Globus pallidus (tissue), 1 donor: Measurements from ENCODE around the gene TLE4.
"Not testable (repeated sequence)": the region's sequence is repeated elsewhere in the genome, so short reads cannot be mapped to it uniquely, and the experiment has no call there.

Experiments used
- DNase-seq: peaks from one replicate; pipeline ENCODE4 v3.0.0-alpha.2; 2015; ENCODE audit warnings: low spot score

Gene TLE4

DNA sequence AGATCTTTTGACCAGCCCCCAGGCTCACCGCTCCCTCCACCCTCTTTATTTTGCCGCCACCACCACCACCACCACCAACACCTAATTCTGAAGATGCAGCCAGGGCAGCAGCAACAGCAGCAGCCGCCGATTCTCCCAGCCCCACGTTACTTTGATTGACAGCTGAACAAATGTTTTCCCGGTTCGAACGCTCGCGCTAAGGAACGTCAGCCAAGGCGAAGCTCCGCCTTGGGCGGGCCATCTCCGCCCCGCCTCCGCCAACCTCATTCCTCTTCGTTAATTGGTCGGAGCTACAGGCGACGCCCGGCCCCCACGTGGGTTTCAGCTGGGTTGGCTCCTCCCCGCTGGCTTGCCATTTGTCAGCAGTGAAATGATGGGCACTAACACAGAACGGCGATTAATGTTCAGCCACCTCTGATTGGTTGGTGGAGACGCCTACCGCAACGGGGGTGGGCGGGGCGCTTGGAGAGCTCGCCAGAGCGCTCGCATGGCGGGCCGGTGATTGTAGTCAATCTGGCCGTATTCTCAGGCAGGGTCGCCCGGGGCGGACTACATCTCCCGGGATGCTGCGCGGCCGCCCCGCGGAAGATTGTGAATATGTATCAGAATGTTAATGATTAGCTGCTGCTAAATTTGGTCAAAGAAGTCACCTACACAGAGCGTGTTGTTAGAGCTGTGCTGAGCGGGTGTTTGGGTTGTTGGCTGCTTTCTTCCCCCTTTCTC lies at the start of gene TLE4:
TLE4 (plus strand) TSS at position 657 of the 723 bp plus-strand sequence. CDS start 826 bp downstream, outside the sequence.
- DNase-seq, result peak; percentile 100

DNA sequence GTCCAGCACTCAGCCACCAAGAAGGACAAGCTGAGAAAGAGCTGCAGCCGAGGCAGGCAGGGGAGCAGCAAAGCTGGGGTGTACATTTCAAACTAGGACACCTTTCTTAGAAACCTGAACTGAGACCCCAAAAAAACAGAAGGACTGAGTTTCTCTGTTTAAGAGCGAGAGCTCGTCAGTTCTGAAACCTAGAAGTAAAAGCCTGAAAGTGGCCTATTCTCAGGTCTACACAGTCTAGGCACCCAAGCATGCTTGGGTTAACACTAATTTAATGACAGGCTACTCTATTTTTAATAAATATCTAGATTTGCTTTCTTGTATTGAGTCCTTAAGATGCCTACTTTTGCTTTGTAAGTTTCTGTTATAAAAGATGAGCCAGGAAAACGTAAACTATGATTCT lies 49.0 kb upstream of the TLE4 start:
- DNase-seq, result no peak

DNA sequence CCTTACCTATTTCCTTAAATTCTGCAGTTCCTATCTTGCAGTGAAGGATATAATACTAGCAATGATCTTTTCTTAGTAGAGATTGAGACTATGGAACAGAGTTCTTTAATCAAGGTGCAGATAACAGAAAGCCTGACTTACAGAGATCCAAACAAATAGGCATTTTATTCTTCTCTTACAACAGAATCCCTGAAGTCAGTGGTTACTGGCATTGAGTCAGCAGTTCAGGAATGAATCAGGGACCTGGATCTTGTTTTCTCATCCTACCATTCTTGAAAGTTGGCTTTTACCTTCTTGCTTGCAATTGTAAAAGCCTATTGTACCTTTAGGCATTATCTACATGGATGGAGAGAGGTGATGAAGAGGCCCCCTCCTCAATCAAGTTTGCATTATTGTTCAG lies 47.5 kb upstream of the TLE4 start:
- no peak for DNase-seq

DNA sequence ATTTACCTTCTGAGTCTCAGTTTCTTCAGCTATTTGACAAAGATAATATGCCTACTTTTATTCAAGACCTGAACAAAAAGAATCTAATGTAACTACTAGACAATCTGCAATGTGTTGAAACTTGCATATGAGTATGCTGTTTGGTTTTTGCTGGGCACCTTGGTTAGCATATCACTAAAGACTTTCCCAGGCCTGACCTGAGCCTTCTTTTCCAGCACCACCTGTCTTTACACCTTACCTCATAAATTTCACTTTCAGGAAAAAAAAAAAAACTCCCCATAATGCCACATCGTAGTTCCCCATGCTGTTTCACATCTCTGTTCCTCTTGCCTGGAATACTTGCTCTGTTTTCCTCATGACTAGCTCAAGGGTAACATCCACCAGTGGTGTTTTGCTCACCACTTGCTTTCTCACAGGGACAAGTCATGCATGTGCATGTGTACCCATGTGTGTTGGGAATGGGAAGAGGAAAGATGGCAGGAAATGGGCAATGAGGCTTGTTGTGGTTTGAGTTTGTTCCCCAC lies 45.6 kb upstream of the TLE4 start:
- DNase-seq, result no peak

DNA sequence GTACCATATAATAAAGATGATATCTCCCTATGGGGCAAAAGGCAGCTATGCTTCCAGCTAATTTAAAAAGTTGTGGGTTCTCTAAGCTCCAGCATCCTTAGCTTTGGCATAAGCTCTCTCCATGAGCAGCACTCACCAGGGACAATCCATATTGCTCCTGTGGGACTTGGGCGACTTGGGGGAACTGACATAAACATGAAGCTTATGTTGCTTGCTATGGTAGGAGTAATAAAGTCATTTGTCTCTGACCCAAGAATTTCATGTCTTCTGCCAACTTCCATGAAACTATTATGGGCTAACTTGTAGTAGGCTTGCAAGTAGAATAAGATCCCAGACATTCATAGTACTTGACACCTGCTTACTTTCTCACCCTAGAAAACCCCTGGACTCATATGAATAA lies 36.2 kb upstream of the TLE4 start:
- DNase-seq, result no peak

DNA sequence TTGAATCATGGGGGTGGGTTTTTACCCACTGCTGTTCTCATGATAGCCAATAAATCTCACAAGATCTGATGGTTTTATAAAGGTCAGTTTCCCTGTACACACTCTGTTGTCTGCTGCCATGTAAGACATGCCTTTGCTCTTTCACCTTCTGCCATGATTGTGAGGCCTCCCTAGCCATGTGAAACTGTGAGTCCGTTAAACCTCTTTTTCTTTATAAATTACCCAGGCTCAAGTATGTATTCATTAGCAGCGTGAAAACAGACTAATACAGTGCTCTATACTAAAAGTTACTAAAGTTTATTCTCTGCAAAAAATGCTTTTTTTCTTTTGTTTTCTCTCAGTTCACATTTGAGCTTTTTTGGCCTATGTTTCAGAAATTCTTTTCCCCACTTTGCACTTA lies 33.9 kb upstream of the TLE4 start:
- no peak for DNase-seq

DNA sequence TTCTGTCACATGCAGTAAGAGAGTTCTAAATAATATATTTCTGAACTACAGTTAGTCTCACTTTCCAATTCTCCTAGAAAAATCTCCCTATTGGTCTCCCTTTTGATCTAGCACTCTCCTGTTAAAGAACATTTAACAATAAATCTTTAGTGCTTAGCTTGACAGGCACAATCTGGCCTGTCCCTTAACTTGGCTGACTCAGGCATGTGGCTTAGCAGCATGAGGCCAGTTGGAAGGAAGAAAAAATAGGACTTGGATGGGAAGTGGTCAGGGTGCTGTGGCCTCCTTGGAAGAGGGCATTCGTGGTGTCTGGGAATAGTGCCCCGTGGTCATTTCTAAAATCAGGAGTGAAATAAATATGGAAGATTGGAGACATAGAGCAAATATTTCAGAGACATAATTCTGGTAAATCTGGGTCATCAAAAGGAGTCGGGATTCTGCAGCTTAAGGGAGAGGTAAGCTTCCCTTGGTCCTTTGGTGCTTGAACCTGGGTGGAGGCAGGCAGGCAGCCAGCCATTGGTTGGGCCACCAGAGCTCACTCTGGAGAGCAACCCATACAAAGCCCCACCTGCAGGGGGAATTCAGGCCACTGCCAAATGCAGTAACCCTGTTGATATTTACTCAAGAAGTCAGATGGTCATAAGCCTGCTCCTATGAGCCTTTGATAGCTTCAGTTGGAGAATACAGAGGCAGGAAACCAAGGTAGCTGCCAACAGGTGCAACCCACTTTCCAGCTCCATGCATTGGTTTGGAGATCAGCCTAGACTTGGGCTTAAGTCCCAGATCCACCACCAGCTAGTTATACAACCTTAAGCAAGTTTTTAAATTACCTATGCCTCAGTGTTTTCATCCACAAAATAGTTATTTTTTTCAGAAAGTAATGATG lies 28.8 kb upstream of the TLE4 start:
- DNase-seq, result no peak

DNA sequence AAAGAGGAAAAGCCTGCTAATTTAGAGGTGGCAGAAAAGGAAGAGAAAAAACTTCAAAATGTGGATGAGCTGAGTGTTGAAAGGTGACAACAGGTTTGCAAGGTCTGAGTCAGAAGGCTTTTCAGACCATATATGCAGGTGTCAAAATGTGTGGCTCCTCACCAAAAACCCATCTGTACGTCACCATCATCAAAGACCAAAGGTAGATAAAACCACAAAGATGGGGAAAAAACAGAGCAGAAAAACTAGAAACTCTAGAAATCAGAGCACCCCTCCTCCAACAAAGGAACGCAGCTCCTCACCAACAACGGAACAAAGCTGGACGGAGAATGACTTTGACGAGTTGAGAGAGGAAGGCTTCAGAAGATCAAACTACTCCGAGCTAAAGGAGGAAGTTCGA lies 27.4 kb upstream of the TLE4 start:
- DNase-seq, result not testable (repeated sequence)

DNA sequence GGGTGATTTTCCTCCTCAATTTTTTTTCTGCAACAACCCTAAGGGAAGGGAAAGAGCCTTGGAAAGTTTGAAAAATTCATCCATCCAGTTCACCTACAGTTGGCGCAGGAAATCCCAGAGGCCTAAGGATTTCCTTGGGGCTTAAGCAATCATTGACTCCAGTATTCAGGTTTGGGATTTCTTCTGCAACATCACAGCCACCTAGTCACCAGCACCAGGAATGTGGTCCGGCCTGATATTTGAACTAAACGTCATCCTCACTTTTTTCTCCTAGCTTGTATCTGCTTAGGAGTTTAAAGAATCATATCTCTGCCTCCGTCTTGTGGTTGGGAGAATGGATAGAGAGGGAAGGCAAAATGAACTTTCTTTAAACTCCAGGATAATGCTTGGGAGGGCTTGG lies 20.2 kb upstream of the TLE4 start:
- no peak for DNase-seq

DNA sequence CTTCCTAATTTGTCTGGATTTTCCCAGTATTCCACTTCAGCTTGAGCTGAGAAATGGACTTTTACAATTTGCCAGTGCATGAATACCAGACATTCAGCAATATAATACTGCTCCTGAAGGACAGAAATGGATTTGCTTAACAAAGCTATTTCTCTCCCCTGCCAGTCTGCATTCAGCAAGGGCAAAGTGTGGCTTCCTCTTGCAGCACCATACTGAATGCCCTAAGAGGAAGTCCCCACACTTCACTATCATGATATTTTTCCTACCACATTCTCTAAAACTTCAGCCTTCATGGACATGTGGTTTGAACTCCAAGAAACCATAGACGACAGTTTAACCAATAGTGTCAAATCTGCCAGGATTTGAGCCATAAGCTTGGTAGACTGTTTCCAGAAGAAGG lies 19.8 kb upstream of the TLE4 start:
- no peak for DNase-seq

DNA sequence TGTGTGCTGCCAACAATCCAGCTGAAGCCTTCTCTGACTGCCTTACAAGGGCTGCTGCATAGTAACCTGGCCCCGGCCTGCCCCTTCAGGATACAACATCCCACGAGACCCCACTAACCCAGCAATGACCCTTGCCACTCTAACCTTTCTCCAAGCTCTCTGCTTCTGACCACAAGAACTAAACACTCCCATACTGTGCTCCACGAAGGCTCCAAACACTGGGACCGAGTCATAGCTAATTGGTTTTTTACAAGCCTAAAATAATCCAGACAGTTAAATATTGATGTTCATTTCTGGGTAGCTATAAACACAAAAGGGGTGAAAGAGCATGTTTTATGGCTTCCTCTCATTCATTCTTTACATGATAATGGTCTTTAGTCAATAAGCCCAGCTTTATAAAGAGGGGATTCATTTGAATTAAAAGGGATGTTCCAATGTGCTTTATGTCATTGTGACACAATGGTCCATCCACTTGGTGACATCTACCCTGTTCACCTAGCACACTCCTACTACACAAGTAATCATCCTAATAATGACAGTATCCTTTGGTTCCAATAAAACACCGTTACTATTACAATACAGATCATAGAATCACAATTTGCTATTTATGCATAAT lies 16.2 kb upstream of the TLE4 start:
- no peak for DNase-seq

DNA sequence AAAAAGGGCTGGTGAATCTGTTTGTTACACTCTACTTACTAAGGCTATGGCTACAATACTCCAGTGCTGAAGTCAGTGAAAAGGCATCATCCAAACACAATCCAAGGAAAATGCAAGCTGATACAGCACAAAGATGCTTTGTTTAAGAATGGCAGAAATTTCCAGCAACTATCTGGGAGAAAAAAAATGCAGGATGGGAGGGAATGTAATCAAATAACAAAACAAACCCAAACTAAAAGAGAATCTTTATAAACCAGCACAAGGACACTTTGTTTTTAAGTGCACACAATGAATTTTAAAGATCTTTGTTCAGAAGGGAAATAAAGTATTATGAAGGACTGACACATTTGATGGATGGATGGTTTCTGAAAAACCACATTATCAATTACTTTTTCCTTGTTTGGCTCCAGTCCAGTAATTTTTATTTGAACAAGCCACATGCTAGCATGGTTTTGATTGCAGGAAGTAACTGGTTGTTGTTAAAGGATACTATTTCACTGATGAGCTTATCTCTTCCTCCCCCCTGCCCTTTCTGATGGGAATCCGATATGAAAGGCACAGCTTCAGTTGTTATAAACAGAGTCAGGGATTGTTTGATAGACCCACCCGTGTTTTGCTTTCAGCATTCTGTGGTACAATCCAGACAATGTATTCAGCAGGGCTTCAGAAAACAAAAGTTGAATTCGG lies 12.1 kb upstream of the TLE4 start:
- DNase-seq, result peak; percentile 95

DNA sequence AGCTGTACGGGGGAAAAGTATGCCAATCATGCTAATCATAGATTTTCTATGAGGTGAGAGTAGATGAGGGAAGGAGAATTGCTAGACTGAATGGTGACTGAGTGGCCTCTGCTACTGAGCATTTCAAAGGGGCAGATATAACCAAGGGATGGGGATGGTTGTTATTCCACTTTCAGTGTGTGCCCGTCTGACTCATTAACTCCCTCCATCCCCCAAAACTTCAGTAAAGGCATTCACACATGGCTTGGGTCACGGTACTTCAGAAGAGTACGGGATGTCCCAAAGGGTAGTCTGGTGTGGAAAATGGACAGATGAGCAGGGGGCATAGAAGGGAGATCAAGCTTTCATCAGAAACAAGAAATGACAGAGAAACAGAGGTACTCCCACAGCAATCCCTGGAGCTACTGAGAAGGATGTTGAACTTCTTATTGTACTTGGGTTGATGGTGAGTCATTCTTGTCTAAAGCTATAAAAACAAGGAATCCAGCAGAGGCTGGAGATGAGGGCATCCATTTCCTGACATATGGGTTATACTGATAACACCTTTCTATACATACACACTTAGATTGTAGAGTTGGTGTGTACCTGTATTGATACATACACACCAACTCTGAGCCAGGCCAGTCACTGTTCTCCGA lies 8.9 kb upstream of the TLE4 start:
- DNase-seq, result no peak

DNA sequence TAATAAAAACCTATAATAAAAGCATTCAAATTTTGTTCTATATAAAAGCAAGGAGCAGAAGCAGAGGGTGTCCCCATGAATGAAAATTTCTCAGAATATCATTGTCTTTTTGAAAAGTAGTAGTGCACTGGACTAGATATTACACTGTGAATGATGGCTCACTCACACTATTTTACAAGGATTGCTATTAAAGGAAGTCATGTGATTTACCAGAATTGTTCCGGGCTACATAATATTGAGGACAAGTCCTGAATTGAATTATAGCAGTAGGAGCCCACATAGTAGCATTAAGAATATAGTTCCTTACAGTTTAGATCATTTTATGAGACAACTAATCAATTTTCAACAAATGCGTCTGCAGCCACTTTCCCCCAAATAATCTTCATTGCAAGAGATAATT lies 7.7 kb upstream of the TLE4 start:
- DNase-seq, result no peak

DNA sequence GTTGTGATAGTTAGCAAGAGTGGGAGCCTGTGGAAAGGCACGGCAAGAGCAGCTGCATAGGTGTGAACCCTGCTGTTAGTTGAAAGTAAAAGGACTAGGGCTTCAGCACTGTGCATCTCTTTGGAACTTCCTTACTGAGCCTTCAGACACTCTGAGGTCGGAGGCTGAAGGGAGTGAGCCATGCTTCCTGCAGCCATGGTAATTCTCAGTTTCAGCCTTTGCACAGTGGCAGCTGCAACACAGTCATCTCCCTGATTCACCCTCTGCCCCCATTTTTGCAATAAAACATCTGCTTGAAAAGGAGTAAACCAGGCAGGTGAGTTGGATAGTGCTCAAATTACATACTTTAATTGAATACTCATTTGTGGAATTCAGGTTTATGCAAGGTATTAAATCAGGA lies 6.5 kb upstream of the TLE4 start:
- DNase-seq, result no peak

DNA sequence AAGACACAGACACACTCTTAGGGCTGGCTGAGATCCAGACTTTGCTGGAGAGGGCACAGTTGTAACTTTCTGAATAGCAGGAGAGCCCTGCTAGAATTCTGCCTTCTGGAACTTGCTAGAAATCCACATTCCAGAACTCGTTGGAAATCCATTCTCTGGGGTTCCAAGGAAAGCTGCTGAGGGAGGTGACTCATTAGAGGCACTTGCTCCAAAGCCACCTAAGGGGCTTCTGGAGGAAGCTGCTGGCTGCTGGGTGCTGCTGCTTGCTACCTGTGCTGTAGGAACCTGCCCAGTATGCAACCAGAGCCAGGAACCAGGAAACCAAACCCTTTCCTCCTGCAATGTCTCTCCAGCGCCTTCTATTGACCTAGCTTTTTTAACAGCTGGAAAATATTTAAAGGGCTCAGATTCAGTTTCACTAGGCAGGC lies 4.1 kb upstream of the TLE4 start:
- DNase-seq, result no peak

DNA sequence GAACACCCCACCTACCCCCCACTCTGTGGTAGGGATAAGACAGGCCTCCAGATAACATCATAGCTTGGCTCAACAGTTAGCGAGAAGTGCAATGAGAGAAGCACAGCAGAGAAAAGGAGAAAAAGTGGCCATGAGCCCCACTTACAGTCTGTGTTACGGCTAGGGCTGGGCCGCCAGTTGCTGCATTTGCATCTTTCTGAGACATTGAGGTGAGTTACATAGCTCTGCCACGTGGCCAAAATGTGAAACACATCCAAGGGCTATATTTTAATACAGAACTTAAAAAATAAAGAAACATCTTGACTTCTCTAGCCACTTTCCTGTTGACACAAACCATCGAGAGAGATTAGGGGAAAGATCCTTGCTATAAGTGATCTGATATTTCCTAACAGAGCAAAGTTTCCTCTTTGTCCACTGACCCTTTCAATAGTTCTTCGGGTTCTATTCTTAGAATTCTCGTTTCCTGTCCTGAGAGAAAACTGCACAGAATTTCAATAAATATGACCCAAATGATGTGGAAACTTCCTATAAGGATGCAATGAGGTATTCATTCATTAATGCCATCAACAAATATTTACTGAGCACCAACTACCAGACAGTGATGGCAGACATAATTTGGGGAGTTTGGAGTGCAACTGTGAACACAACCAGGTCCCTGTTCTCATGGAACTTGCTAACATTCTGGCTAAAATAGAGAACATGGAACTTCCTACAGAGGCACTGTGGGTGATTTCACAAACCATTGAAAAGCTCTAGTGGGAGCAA lies 3.2 kb upstream of the TLE4 start:
- DNase-seq, result no peak

DNA sequence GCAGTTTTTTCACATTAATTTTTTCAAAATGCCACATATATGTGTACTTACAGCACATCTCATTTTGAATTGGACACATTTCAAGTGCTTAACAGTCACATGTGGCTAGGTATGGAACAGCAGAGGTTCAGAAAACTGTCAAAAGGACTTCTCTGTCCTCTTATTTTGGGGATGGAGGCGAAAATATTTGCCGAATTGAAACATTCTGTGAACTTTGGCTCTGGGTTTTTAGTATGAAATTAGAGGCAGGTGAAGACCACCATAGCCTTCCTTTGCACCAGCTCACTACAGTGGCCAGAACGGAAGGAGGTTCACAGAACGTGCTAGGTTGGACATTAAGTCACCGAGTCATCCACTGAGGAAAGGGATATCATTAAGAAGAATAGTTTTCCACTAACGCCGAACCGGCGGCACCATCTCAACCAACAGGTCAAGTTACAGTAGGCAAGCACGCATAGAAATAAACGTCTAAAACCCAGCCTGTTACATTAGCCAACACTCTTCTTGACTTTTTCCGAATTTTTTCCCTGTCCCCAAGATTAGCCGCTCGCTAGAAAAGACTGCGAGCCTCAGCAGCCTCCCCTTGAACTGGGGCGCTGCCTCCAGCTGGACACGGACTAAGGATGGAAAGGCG lies 1.8 kb upstream of the TLE4 start:
- no peak for DNase-seq

DNA sequence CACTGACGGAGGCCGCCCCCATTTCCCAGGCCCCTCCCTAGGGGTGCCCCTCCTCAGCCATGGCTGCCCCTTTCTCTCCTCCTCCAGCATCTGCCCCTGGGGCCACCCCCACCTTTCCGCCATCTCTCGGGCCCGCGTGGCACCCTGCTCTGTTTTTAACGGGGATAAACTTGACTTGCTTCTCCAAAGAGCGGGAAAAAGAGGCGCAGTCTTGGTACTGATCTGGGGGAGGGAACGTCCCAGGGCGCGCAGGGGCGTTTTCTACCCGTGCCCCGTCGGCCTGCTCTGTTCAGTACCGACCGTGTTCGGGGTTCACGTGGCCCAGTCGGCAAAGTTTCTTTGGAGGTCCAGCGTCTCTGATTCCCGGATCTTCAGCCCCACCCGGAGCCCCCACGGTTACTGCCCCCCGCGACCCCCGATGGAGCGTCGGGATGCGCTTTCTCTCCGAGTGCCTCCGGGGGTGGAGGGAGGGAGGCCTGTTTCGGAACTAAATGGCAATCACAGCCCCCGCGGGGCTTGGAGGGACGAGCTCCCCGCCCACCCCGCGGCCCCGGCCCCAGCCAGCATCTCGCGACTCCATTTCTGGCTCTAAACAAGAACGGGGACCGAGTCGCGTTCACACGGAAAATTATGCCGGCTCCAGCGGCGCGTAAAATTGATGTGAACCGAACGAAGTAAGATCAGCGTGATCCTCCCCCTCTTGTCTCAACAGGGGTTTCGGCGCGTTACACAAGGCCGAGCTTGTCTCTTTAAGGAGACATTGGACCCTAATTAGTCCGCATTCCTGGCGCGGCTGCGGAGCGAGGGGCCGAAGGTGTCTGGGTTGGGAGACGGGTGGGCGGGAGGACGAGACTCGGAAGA lies 1.1 kb upstream of the TLE4 start:
- DNase-seq, result no peak
